ACHN (cell line): ENCODE results near the gene ATP9B.

ENCODE experiments used
- DNase-seq: peaks from one replicate; pipeline ENCODE4 v3.0.0-alpha.2; 2015
- in situ Hi-C: cut with HindIII; loops from 2 replicates; pipeline ENCODE4 v1.10.0; 2017; ENCODE audit warnings: low sequenced_read_pairs, low pct_ligation_motif_present, low pct_unique_long_range_greater_than_20kb

ATP9B gene, protein sequence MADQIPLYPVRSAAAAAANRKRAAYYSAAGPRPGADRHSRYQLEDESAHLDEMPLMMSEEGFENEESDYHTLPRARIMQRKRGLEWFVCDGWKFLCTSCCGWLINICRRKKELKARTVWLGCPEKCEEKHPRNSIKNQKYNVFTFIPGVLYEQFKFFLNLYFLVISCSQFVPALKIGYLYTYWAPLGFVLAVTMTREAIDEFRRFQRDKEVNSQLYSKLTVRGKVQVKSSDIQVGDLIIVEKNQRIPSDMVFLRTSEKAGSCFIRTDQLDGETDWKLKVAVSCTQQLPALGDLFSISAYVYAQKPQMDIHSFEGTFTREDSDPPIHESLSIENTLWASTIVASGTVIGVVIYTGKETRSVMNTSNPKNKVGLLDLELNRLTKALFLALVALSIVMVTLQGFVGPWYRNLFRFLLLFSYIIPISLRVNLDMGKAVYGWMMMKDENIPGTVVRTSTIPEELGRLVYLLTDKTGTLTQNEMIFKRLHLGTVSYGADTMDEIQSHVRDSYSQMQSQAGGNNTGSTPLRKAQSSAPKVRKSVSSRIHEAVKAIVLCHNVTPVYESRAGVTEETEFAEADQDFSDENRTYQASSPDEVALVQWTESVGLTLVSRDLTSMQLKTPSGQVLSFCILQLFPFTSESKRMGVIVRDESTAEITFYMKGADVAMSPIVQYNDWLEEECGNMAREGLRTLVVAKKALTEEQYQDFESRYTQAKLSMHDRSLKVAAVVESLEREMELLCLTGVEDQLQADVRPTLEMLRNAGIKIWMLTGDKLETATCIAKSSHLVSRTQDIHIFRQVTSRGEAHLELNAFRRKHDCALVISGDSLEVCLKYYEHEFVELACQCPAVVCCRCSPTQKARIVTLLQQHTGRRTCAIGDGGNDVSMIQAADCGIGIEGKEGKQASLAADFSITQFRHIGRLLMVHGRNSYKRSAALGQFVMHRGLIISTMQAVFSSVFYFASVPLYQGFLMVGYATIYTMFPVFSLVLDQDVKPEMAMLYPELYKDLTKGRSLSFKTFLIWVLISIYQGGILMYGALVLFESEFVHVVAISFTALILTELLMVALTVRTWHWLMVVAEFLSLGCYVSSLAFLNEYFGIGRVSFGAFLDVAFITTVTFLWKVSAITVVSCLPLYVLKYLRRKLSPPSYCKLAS

DNA sequence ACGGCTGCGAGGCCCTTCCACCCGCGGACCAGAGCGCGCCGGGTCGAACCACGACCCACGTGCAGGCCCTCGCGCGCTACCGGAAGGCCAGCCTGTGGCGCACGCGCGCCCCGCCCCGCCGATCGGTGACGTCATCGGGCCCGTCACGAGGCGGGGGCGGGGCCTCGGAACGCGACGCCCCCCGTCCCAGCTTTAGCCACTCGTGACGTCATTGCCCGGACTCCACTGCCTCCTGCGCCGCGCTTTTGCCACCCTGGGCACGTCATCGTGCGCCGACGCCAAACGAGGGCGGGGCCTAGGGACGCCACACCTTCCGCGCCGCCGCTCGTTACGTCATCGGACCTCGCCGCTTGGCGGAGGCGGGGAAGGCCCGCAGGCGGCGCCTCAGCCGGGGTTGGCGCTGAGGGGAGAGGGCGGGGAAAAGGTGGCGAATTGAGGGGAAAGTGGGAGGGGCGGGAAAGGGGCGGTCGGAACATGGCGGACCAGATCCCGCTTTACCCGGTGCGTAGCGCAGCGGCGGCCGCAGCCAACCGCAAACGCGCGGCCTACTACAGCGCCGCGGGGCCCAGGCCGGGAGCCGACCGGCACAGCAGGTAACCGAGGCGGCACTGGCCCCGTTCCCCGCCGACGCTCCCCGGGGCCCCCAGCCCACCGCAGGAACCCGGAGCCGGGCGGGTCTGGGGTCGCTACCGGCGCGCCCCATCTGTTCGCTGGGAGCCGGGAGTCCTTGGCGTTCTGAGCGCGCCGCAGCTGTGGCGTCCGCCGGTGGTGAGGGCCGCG is at the start of gene ATP9B:
TSS of gene ATP9B (plus strand) at position 458 of the 780 bp plus-strand sequence. CDS start at position 475, 17 bp downstream.
- in situ Hi-C loops = no loop called here
- peak; percentile 91 for DNase-seq

DNA sequence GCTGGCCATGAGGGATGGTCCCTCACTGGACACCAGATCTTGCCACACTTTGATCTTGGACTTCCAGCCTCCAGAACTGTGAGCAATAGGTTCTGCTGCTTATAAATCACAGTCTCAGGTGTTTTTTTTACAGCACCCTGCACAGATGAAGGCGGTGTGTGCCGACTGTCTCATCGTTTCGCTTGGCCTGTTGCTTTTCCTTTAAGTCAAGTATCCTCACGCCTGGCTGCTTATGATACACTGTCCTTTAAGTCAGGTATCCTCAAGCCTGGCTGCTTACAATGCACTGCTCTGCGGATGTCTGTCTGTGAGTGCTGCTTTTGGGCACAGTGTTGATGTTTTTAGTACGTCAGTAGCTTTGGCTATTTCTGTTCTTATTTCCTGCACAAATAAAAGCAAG is 49.3 kb upstream of the ATP9B start:
- no peak for DNase-seq
- in situ Hi-C loops = no loop called here

DNA sequence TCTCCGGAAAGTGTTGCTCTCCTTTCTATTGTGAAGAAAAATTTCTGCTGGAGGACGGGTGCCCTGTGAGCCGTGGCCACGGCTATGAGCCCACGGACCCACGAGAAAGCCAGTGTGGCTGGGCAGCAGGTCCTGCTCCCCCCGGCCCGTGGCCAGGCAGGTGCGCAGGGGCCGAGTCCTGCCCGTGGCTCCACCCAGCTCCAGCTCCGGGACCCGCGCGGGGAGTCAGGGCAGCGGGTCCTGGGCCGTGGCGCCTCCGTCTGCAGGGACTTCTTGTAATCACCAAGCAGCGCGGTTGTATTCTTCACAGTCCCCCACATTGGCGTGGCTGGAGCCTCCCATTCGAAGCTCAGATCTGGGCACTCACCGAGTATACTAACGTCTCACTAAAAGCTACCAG is 46.6 kb upstream of the ATP9B start:
- in situ Hi-C loops = no loop called here
- no peak for DNase-seq

DNA sequence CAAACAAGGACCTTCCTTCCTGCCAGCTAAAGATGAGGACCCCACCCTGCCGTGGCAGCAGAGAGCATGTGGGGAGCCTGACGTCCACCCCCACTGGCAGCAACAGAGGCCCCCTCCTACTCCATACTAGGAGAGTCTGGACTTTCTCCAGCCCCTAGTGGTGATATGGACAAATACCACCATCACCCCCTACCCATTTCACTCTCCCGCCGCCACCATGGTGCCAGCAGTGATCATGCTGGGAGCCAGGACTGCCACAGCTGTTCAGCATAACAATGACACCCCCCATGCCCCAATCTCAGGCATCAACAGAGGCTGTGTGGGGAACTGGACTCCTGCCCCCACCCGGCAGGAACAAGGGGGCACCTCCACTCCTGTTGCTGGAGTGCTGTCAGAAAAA is 42.7 kb upstream of the ATP9B start:
- no peak for DNase-seq
- in situ Hi-C loops = no loop called here

DNA sequence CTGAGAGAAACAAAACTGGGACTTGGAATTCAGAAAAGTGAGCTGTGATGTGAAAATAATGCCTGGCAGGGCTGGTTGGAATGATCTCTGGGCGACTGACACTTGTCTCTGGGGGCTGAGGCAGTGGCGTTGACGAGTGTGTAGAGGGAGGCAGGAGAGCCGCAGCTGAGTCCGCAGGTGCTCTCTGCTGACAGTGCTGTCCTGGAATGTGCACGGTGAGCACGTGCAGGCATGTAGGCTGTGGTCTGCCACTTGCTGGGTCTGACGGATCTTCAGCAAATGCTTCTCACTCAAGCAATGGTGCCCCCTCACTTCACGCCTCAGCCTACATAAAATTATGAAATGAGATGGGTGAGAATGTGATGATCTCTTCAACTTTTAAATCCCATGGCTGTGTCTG is 38.5 kb upstream of the ATP9B start:
- DNase-seq = no peak
- in situ Hi-C loops = no loop called here

DNA sequence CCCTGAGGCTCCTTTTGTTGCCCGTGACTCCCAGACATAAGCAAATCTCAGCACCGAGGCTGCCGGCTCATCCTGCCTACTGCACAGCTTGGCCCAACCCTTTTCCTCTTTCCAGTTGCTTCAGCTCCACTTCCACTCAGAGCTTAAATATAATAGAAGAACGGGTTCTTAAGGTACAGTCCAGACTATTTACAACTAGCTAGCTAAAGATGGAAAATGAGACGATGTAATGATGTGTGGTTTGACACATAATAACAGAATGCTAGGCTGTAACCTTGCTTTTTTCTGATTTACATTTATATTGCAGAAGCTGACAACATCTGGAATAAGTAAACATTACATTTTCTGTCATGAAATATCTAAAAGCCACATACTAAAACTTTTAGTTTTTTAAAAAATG is 26.9 kb upstream of the ATP9B start:
- DNase-seq = no peak
- in situ Hi-C loops = no loop called here

DNA sequence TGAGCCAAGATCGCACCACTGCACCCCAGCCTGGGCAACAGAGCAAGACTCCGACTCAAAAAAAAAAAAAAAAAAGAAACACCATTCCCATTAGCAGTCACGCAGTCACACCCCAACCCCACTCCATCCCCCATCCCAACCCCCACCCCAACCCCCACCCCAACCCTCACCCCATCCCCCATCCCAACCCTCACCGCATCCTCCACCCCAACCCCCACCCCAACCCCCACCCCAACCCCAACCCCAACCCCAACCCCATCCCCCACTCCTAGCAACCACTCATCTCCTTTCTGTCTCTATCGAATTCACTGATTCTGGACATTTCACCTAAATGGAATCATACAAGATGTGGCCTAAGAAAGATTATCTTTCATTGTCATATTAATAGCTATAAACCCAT is 25.9 kb upstream of the ATP9B start:
- no peak for DNase-seq
- in situ Hi-C loops = no loop called here

DNA sequence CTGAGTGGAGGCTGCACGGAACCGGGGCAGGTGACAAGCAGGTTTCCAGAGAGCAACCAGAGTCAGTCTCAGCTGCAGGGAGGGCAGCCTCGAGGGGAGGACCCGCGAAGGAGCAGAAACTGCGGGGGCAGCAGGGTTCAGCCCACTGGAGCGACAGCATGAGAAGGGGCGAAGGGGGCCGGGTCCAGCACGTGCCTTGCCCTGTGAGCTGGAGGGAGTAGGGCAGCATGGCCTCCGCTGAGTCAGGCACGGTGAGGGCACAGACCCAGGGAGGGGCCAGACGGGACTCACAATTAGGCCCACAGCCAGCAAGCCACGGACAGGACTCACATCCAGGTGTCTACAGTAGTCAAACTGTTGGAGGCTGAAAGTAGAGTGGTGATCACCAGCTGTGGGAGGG is 22.7 kb upstream of the ATP9B start:
- in situ Hi-C loops = no loop called here
- DNase-seq = no peak

DNA sequence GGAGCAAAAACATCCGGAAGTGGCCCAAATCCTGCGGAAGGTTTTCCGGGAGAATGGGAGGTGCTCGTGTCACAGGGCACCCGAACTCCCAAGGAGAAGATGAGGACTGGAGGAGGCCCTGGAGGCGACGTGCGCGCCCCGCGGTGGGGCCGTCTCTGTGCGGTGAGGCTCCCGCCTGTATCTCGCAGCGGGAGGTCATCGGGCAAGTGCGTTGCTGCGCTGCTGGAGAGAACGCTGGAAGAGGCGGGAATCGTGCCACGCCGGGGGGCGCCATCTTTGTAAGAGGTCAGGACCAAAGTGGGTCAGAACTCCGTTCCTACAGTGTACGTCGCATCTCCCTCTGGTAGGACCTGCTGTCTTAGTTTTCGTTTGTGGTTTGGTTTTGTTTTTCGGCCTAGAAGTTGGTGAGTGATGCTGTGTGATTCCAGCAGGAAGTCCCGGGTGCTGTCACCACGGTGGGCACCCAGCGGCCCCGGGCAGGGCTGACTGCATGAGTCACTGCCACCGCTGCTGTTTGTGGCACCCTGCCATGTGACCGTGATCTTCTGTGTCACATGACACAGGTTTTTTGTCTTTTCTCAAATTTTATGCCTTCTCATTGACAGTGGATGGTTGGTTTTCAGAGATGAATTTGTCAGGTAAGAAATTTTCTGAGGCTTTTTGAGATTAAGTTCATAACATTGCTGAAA is 21.5 kb upstream of the ATP9B start:
- in situ Hi-C loops = no loop called here
- no peak for DNase-seq

DNA sequence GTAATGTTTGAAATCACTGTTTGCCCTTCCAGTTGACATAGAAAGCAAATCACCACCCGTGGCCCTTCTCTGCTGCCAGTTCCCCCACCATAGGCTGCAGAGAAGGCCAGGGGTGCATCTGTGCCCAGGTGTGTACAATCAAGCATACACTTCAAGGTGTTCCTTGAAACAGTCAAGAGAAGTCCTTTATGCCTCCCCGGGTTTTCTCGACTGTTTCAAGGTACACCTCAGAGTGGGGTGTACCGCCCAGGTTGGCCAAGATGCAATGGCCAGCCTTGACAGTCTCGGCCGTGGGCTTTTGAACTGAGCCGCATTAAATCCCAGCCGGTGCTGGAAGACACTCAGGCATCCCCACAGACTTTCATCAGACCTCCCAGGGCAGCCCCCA is 21.0 kb upstream of the ATP9B start:
- no peak for DNase-seq
- in situ Hi-C loops = no loop called here

DNA sequence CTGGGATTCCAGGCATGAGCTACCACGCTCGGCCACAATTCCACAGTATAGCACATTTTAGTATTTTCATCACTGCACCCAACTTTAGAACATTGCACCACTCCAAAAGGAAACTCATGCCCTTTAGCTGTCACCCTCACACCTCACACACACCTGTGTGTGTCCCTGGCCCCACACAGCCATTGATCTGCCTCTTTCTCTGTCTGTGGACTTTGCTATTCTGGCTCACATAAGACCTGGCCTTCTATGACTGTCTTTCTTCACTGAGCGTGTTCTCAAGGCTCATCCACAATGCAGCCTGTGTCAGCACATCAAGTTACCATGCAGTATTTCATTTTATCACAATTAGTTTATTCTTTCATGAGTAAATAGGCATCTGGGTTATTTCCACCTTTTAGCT is 19.7 kb upstream of the ATP9B start:
- in situ Hi-C loops = no loop called here
- no peak for DNase-seq

DNA sequence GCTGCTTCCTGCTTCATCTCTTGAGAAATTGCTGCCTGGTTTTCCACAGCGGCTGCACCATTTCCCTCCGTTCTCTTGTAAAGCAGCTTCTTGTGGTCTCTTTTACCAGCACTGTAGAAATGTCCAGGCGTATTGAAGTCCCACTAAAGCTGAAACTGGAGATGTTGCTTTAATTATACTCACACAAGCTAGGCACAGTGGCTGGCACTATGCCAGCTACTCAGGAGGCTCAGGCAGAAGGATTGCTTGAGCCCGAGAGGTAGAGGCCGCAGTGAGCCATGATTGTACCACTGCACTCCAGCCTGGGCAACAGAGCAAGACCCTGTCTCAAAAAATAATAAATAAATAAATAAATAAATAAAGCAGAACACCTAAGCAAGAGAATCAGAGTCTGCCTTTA is 19.2 kb upstream of the ATP9B start:
- in situ Hi-C loops = no loop called here

DNA sequence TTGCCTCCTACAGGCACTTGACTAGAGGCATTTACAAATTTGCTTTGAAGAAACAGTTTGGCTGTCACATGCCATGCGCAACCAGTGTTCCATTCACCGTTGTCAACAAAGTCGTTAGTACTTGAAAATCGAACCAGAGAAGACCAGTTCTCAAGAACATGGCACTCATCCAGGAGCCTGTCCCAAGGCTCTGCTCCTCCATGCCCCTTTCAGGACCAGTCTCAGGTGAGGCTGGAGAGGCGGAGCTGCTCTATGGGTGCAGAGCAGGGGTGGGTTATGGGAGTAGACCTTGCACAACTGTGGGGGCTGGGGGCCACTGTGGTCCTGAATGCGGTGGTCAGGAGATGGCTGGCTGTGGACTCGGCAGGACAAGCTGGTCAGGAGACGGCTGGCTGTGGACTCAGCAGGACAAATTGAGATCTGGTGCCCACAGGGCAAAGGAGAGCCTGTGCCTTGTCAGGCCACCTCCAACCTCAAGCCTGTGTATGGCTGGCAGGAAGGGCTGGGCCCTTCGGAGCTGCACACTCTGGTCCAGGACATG is 12.3 kb upstream of the ATP9B start:
- in situ Hi-C loops = no loop called here

More for the DNA sequence above, 19.2 kb upstream of the ATP9B start:
- no peak for DNase-seq

DNA sequence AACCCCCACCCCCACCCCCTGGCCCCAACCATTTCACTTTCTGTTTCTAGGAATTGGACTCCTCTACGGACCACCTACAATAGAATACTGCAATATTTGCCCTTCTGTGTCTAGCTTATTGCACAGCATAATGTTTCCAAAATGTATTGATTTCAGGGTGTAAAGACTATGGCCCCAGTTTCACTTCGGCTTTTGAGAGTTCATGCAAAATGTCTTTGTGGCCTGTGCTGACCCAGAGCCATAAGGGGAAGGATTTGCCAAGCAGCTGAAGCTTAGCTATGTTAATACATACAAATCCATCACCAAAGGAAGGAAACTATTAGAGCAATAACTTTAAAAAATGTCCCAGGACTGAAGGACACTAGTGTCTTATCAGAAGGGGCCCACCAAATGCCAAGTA is 11.2 kb upstream of the ATP9B start:
- in situ Hi-C loops = no loop called here
- no peak for DNase-seq

More for the DNA sequence above, 12.3 kb upstream of the ATP9B start:
- DNase-seq = no peak

DNA sequence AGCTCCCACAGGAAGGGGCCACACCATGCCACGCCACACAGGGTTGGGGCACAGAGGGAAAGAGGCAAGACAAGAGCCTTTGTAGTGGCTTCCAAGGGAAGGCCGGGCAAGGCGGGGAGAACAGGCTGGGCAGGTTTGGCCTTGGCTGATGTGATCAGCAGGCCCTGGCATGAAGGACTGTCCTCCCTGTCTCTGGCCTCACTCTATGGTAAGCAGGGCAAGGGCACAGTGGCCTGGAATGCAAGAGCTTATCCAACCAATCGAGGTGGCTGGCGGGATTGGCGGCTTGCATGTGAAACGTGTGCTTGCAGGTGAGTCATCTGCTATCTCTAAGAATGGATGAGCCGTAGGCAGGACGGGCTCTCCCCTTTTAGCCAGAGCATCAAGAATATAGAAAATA is 6.4 kb upstream of the ATP9B start:
- in situ Hi-C loops = no loop called here
- DNase-seq = no peak

DNA sequence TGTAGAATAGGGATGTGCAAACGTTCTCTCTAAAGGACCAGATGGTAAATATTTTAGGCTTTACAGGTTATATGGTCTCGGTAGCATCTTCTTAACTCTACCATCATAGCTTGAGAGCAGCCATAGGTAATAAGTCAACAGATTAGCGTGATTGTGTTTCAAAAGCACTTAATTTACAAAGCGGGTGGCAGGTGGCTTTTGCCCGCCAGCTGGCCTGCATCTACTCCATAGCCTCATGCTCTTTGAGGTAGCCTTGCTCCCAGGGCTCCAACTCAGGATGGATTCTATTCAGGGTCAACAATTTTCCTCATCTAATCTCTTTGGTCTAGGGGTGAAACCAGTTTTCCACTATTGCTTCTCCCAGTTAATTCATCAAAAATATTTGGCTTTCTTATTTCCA is 5.0 kb upstream of the ATP9B start:
- no peak for DNase-seq
- in situ Hi-C loops = no loop called here

DNA sequence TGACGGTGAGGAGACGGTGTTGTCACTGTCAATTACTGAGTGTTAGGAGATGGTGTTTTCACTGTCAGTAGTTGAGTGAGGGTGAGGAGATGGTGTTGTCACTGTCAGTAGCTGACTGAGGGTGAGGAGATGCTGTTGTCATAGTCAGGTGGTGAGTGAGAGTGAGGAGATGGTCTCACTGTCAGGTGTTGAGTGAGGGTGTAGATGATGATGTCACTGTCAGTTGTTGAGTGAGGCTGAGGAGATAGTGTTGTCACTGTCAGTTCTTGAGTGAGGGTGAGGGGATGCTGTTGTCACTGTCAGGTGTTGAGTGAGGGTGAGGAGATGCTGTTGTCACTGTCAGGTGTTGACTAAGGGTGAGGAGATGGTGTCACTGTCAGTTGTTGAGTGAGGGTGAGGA is 3.4 kb upstream of the ATP9B start:
- in situ Hi-C loops = no loop called here
- DNase-seq = no peak

DNA sequence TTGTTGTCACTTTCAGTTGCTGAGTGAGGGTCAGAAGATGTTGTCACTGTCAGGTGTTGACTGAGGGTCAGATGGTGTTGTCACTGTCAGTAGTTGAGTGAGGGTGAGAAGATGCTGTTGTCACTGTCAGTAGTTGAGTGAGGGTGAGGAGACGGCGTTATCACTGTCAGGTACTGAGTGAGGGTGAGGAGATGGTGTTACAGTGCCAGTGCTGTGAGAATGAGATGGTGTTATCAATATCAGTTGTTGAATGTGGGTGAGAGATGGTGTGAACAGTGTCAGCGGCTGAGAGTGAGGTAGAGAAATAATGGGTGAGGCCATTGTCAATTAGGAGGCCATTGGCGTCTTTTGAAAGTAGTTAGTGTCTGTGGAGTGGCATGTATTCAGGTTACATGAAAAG is 1.6 kb upstream of the ATP9B start:
- no peak for DNase-seq
- in situ Hi-C loops = no loop called here
